ENCODE data around the gene ERCC6L. TPM values are rescaled to one million over a fixed set of nuclear protein-coding genes. Genes with fewer than 3 reads are reported as not detected.

Gene ERCC6L
- total and polyA plus RNA-seq, 2 donors (not counting 1 experiment from before 2014, with no cell fraction given) = 0.34 to 0.61 TPM

DNA sequence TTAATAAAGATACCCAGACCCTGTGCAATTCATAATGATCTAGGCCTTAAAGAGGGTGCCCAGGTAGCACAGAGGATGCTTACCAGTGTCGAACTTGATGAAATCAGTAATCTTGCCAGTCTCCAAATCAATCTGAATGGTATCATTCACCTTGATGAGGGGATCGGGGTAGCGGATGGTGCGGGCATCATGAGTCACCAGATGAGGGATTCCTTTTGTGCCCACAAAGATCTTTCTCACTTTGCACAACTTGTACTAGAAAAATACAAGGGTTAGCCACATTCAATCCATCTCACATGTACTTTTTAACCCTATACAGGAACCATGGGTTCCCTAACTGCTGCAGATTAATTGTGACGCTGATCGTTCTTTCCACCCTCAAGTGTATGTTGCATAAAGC, 34.9 kb upstream of the ERCC6L start:
- TF ChIP-seq, protein P1, sequence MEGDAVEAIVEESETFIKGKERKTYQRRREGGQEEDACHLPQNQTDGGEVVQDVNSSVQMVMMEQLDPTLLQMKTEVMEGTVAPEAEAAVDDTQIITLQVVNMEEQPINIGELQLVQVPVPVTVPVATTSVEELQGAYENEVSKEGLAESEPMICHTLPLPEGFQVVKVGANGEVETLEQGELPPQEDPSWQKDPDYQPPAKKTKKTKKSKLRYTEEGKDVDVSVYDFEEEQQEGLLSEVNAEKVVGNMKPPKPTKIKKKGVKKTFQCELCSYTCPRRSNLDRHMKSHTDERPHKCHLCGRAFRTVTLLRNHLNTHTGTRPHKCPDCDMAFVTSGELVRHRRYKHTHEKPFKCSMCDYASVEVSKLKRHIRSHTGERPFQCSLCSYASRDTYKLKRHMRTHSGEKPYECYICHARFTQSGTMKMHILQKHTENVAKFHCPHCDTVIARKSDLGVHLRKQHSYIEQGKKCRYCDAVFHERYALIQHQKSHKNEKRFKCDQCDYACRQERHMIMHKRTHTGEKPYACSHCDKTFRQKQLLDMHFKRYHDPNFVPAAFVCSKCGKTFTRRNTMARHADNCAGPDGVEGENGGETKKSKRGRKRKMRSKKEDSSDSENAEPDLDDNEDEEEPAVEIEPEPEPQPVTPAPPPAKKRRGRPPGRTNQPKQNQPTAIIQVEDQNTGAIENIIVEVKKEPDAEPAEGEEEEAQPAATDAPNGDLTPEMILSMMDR (IDR thresholded peaks at IDR 0.05) = no peak
- TF ChIP-seq EZH2 (IDR thresholded peaks at IDR 0.05; ENCODE audit: borderline replicate concordance, insufficient read depth, low read depth, low read length, poor library complexity, severe bottlenecking) = no peak
- WGBS (ENCODE audit: insufficient coverage) = 100% methylated on average over 1 of the region's 6 CpGs
- H3K4me2 ChIP-seq (replicated peaks; ENCODE audit: low read depth, low read length, poor library complexity, severe bottlenecking) = no peak overlapping the region
- Mint-ChIP-seq H3K27ac (no peak overlapping the region), H3K4me1 (peaks cover 29% of the 10 kb centered on the region), H3K4me3 (no peak overlapping the region), H3K27me3 (no peaks in the 10 kb centered on the region), H3K9me3 (ENCODE audit: insufficient read depth) (no peaks in the 10 kb centered on the region)
- no peak overlapping the region for H3K9ac ChIP-seq (ENCODE audit: low read length)
- H3K4me1 ChIP-seq (ENCODE audit: control insufficient read depth in 2 of 2, insufficient read depth in 2 of 2, low read length in 2 of 2) = peaks cover 14 to 16% of the 10 kb centered on the region in 2 donors
- H3K27ac ChIP-seq (ENCODE audit: low read length in 2 of 2) = no peak overlapping the region
- peaks cover 0 to 34% of the 10 kb centered on the region in 2 experiments for H3K36me3 ChIP-seq (replicated peaks in 1 of 2; ENCODE audit: control extremely low read depth in 1 of 2, control insufficient read depth in 1 of 2, extremely low read depth in 1 of 2, insufficient read depth in 2 of 2, low read length in 1 of 2)
- H3K4me3 ChIP-seq (ENCODE audit: control extremely low read depth in 1 of 5, extremely low read depth in 1 of 5, insufficient read depth in 1 of 5, low read depth in 2 of 5, low read length in 4 of 5) = no peak overlapping the region
- no peak for ATAC-seq (ENCODE audit: low read depth)
- H4K20me1 ChIP-seq (ENCODE audit: control insufficient read depth, insufficient read depth, low read length, poor library complexity, severe bottlenecking) = no peaks in the 10 kb centered on the region
- H2AFZ ChIP-seq (ENCODE audit: insufficient read depth, low read depth, low read length, poor library complexity, severe bottlenecking) = no peak overlapping the region
- ChIA-PET CTCF (no interaction called here), POLR2A (no interaction called here)
- intact Hi-C loops (cut with micrococcal nuclease) = no loop called here
- H3K27me3 ChIP-seq (replicated peaks in 1 of 4; ENCODE audit: control extremely low read depth in 1 of 4, control insufficient read depth in 3 of 4, insufficient read depth in 4 of 4, low read length in 3 of 4) = peaks cover 0 to 3% (median 0%) of the 10 kb centered on the region in 4 experiments
- DNase-seq = no peak
- no peaks in the 10 kb centered on the region for H3K9me3 ChIP-seq (ENCODE audit: control extremely low read depth in 1 of 3, control insufficient read depth in 2 of 3, insufficient read depth in 1 of 3, low read length in 2 of 3)
- H3K79me2 ChIP-seq (ENCODE audit: control insufficient read depth, insufficient read depth, low read length) = peaks cover 6% of the 10 kb centered on the region

DNA sequence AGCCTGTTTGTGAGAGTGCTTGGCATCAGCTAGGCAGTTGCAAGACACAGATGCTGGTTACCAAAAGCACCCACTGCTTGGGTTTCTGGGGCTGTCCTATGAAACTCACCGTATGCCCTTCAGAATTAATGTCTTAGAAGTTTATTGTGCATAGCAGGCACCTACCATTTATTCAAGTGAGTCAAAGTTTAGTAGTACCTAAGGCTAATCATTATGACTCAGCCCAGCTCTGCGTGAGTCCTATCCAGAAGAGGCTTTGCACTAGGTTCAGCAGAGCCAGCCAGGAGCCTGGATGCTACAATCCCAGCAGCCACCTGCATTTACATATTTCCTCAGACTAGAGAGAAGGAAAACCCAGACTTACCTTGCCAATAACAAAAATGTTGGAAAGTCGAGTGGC, 34.0 kb upstream of the ERCC6L start:
- H3K36me3 ChIP-seq (replicated peaks in 1 of 2; ENCODE audit: control extremely low read depth in 1 of 2, control insufficient read depth in 1 of 2, extremely low read depth in 1 of 2, insufficient read depth in 2 of 2, low read length in 1 of 2) = peaks cover 0 to 39% of the 10 kb centered on the region in 2 experiments
- CTCF ChIA-PET = no interaction called here

More for the DNA sequence above, 34.0 kb upstream of the ERCC6L start:
- Histone ChIP-seq H3K9ac (ENCODE audit: low read length) (no peak overlapping the region), H3K79me2 (ENCODE audit: control insufficient read depth, insufficient read depth, low read length) (peaks cover 6% of the 10 kb centered on the region), H4K20me1 (ENCODE audit: control insufficient read depth, insufficient read depth, low read length, poor library complexity, severe bottlenecking) (no peaks in the 10 kb centered on the region), H3K4me1 (ENCODE audit: control insufficient read depth in 2 of 2, insufficient read depth in 2 of 2, low read length in 2 of 2) (peaks cover 14 to 16% of the 10 kb centered on the region in 2 donors), H2AFZ (ENCODE audit: insufficient read depth, low read depth, low read length, poor library complexity, severe bottlenecking) (no peak overlapping the region), H3K4me3 (ENCODE audit: control extremely low read depth in 1 of 5, extremely low read depth in 1 of 5, insufficient read depth in 1 of 5, low read depth in 2 of 5, low read length in 4 of 5) (no peak overlapping the region), H3K27ac (ENCODE audit: low read length in 2 of 2) (no peak overlapping the region), H3K4me2 (replicated peaks; ENCODE audit: low read depth, low read length, poor library complexity, severe bottlenecking) (no peak overlapping the region), H3K27me3 (replicated peaks in 1 of 4; ENCODE audit: control extremely low read depth in 1 of 4, control insufficient read depth in 3 of 4, insufficient read depth in 4 of 4, low read length in 3 of 4) (no peaks in the 10 kb centered on the region), H3K9me3 (ENCODE audit: control extremely low read depth in 1 of 3, control insufficient read depth in 2 of 3, insufficient read depth in 1 of 3, low read length in 2 of 3) (no peaks in the 10 kb centered on the region)
- POLR2A ChIA-PET = no interaction called here
- intact Hi-C loops (cut with micrococcal nuclease) = no loop called here
- Mint-ChIP-seq H3K27ac (no peak overlapping the region), H3K9me3 (ENCODE audit: insufficient read depth) (no peaks in the 10 kb centered on the region), H3K4me3 (no peak overlapping the region), H3K4me1 (peaks cover 29% of the 10 kb centered on the region), H3K27me3 (no peaks in the 10 kb centered on the region)
- ATAC-seq (ENCODE audit: low read depth) (no peak), DNase-seq (no peak)
- no peak for TF ChIP-seq EZH2 (IDR thresholded peaks at IDR 0.05; ENCODE audit: borderline replicate concordance, insufficient read depth, low read depth, low read length, poor library complexity, severe bottlenecking)
- TF ChIP-seq, protein P1 (IDR thresholded peaks at IDR 0.05) = no peak
- no CpG with 5 or more reads among the region's 3 CpGs for WGBS (ENCODE audit: insufficient coverage)
